ENCODE data around the gene MINDY2. TPM values are rescaled to one million over a fixed set of nuclear protein-coding genes. Genes with fewer than 3 reads are reported as not detected.

Gene MINDY2
- total and polyA plus RNA-seq, 2 of the 8 experiments (the other 6 are each of a cell fraction or from before 2014, with no cell fraction given) = 3.1 to 25.7 TPM

GRCh38 chr15:58797505-58797904 lies 26.4 kb downstream of the MINDY2 start:
- Histone ChIP-seq H3K4me2 (ENCODE audit: insufficient read depth in 1 of 2, low read depth in 2 of 2, low read length in 2 of 2) (no peak overlapping the region), H2AK5ac (ENCODE audit: low read depth, low read length) (no peak overlapping the region), H3K27ac (ENCODE audit: low read depth, low read length) (no peak overlapping the region), H3K56ac (replicated peaks; ENCODE audit: insufficient read length, low read depth, low read length) (no peak overlapping the region), H3K4ac (replicated peaks; ENCODE audit: insufficient read length, low read depth, low read length) (no peak overlapping the region), H3K14ac (ENCODE audit: insufficient read length) (no peak overlapping the region), H3K79me1 (ENCODE audit: low read depth, low read length) (no peaks in the 10 kb centered on the region), H4K8ac (ENCODE audit: extremely low read depth, insufficient read depth, low read length) (no peak overlapping the region), H2BK15ac (ENCODE audit: low read length) (no peak overlapping the region), H3K4me3 (ENCODE audit: extremely low read depth in 1 of 4, insufficient read depth in 2 of 4, low read depth in 3 of 4, low read length in 4 of 4) (no peak overlapping the region), H2AFZ (ENCODE audit: low read length) (no peak overlapping the region), H3K27me3 (replicated peaks in 1 of 4; ENCODE audit: control insufficient read depth in 3 of 4, extremely low read depth in 1 of 4, insufficient read depth in 3 of 4, low read length in 3 of 4) (no peaks in the 10 kb centered on the region), H3K23ac (ENCODE audit: insufficient read length) (no peak overlapping the region), H2BK120ac (replicated peaks; ENCODE audit: low read depth, low read length) (no peak overlapping the region), H4K5ac (ENCODE audit: insufficient read length, low read depth, low read length) (no peak overlapping the region), H2BK5ac (ENCODE audit: low read depth, low read length) (no peak overlapping the region), H4K20me1 (replicated peaks in 1 of 2; ENCODE audit: control insufficient read depth in 1 of 2, insufficient read depth in 2 of 2, low read length in 2 of 2) (peaks cover 0 to 2% of the 10 kb centered on the region in 2 experiments), H3K4me1 (replicated peaks in 1 of 4; ENCODE audit: control insufficient read depth in 3 of 4, insufficient read depth in 4 of 4, low read length in 3 of 4) (0 out of 7 replicates have a peak, but pooled peaks cover 0 to 3% (median 0%) of the 10 kb centered on the region in 4 experiments), H3K18ac (ENCODE audit: extremely low read depth, low read length) (no peak overlapping the region), H2BK12ac (ENCODE audit: low read depth, low read length) (no peak overlapping the region), H3K23me2 (ENCODE audit: low read depth, low read length) (no peaks in the 10 kb centered on the region; the same call in 1 of the 2 replicates), H2BK20ac (ENCODE audit: low read length) (no peak overlapping the region), H3K9me3 (ENCODE audit: insufficient read depth in 2 of 2, low read depth in 1 of 2, low read length in 1 of 2) (no peaks in the 10 kb centered on the region), H3K36me3 (ENCODE audit: control insufficient read depth in 2 of 4, insufficient read depth in 4 of 4, low read length in 3 of 4) (no peaks in the 10 kb centered on the region; a peak in 2 of 8 replicates), H3K9ac (replicated peaks in 1 of 4; ENCODE audit: extremely low read depth in 1 of 4, low read depth in 3 of 4, low read length in 3 of 4) (no peak overlapping the region), H3K79me2 (ENCODE audit: control insufficient read depth in 1 of 2, insufficient read depth in 2 of 2, low read length in 2 of 2) (no peaks in the 10 kb centered on the region), H4K91ac (replicated peaks; ENCODE audit: insufficient read length, low read length) (no peak overlapping the region)
- DNase-seq (ENCODE audit: low read depth in 1 of 2, low spot score in 2 of 2) = no peak
- WGBS, 2 experiments (ENCODE audit: extremely low coverage in 1 of 2, insufficient coverage in 1 of 2, insufficient read length in 1 of 2, insufficient replicate concordance in 2 of 2, low coverage in 1 of 2, low lambda C conversion rate in 2 of 2, missing lambda C conversion rate in 1 of 2) = 86% methylated on average over 3 of the region's 3 CpGs; no CpG with 5 or more reads in 1 of the 2 experiments
- no peak for FAIRE-seq
- ChIA-PET CTCF (ENCODE audit: partially characterized antibody) (no interaction called here), POLR2A (ENCODE audit: partially characterized antibody) (interaction anchor here (1.9 kb wide), 1 partner anchor 26 kb away, joined by 5 read pairs; the partner anchor contains the start of gene MINDY2)
- TF ChIP-seq PHF8 (conservative IDR thresholded peaks at IDR 0.05; ENCODE audit: low read depth, low read length) = no peak
- no peak for TF ChIP-seq NANOG (IDR thresholded peaks at IDR 0.05; ENCODE audit: insufficient read depth, low read depth, low read length, poor library complexity, severe bottlenecking)
- TF ChIP-seq BRCA1 (IDR thresholded peaks at IDR 0.05; ENCODE audit: low read depth, low read length) = no peak
- TF ChIP-seq YY1 (IDR thresholded peaks at IDR 0.05; ENCODE audit: low read depth, low read length) = no peak
- no peak for TF ChIP-seq POU5F1 (IDR thresholded peaks at IDR 0.05; ENCODE audit: low read depth, low read length)
- no peak for TF ChIP-seq NRF1 (IDR thresholded peaks at IDR 0.05; ENCODE audit: low read depth, low read length)
- no peak for TF ChIP-seq MAFK (IDR thresholded peaks at IDR 0.05; ENCODE audit: low read depth, low read length)
- no peak for TF ChIP-seq RBBP5 (IDR thresholded peaks at IDR 0.05; ENCODE audit: borderline replicate concordance, low read depth, low read length)
- TF ChIP-seq ATF3 (IDR thresholded peaks at IDR 0.05; ENCODE audit: insufficient read depth, low read depth, low read length) = no peak
- TF ChIP-seq EZH2 (IDR thresholded peaks at IDR 0.05; ENCODE audit: low read depth, low read length, severe bottlenecking) = no peak
- no peak for TF ChIP-seq KDM4A (IDR thresholded peaks at IDR 0.05; ENCODE audit: low read depth, low read length, severe bottlenecking)
- TF ChIP-seq CHD2 (IDR thresholded peaks at IDR 0.05; ENCODE audit: low read length) = no peak
- no peak for TF ChIP-seq RAD21 (IDR thresholded peaks at IDR 0.05 in 1 of 2, conservative IDR thresholded peaks at IDR 0.05 in 1 of 2; ENCODE audit: low read depth in 2 of 2, low read length in 2 of 2)

Measured in H1 (cell line).